H1 (cell line): Measurements from ENCODE around the gene GLCE. TPM values are rescaled to one million over a fixed set of nuclear protein-coding genes. Genes with fewer than 3 reads are reported as not detected.

Experiments used
- CTCF ChIA-PET: fragments of 300-600 bp; sonication (Branson Sonifier 250); formaldehyde crosslinking; loops from one replicate; lab custom pipeline; 2021; ENCODE audit not compliant: partially characterized antibody; lab: Charles Lee
- POLR2A ChIA-PET: fragments of 300-600 bp; sonication (Branson Sonifier 250); formaldehyde crosslinking; loops from one replicate; lab custom pipeline; 2021; ENCODE audit warnings: inconsistent platforms; ENCODE audit not compliant: partially characterized antibody; lab: Charles Lee
- DNase-seq, 2 experiments: peaks; one replicate each; pipeline versions ENCODE4 v3.0.0 to v3.0.0-alpha.2; 2010 to 2022; ENCODE audit warnings: low spot score in 2 of 2, low read depth in 1 of 2, mixed read lengths in 1 of 2
- FAIRE-seq: peaks from 2 replicates; lab custom pipeline; 2011; peaks lifted over from hg19 to GRCh38; lab: Jason Lieb, UNC
- H2AFZ ChIP-seq: 2 replicates; pipeline ENCODE4 v1.8.1; 2012; ENCODE audit warnings: low read length, inconsistent platforms
- H2AK5ac ChIP-seq: 2 replicates; pipeline ENCODE4 v1.6.1; 2013; ENCODE audit warnings: low read depth, low read length
- H2BK120ac ChIP-seq: replicated peaks from 2 replicates; pipeline ENCODE3; 2013; ENCODE audit warnings: low read depth, low read length, inconsistent platforms
- H2BK12ac ChIP-seq: 2 replicates; pipeline ENCODE4 v1.6.1; 2013; ENCODE audit warnings: low read depth, low read length
- H2BK15ac ChIP-seq: 2 replicates; pipeline ENCODE4 v1.6.1; 2013; ENCODE audit warnings: low read length
- H2BK20ac ChIP-seq: 2 replicates; pipeline ENCODE4 v1.6.1; 2013; ENCODE audit warnings: low read length
- H2BK5ac ChIP-seq: 2 replicates; pipeline ENCODE4 v1.6.1; 2013; ENCODE audit warnings: low read depth, low read length
- H3K14ac ChIP-seq: 2 replicates; pipeline ENCODE4 v1.6.1; 2013; ENCODE audit warnings: inconsistent platforms; ENCODE audit not compliant: insufficient read length
- H3K18ac ChIP-seq: 2 replicates; pipeline ENCODE4 v1.6.1; 2013; ENCODE audit warnings: low read length; ENCODE audit errors: extremely low read depth
- H3K23ac ChIP-seq: 2 replicates; pipeline ENCODE4 v1.6.1; 2013; ENCODE audit warnings: inconsistent platforms; ENCODE audit not compliant: insufficient read length
- H3K23me2 ChIP-seq: 2 replicates; pipeline ENCODE4 v1.6.1; 2013; ENCODE audit warnings: low read depth, low read length
- H3K27ac ChIP-seq: 2 replicates; pipeline ENCODE4 v1.6.1; 2011; ENCODE audit warnings: low read depth, low read length, inconsistent platforms
- H3K27me3 ChIP-seq, 4 experiments: replicated peaks in 1 of 4; 1 replicate in 1 of 4; 2 replicates in 3 of 4; pipeline versions ENCODE4 v1.6.1 to v1.8.1; 2011 to 2013; ENCODE audit warnings: low read length in 3 of 4, mild to moderate bottlenecking in 3 of 4, inconsistent platforms in 2 of 4, mixed read lengths in 2 of 4, moderate library complexity in 1 of 4; ENCODE audit not compliant: control insufficient read depth in 3 of 4, insufficient read depth in 3 of 4; ENCODE audit errors: extremely low read depth in 1 of 4
- H3K36me3 ChIP-seq, 4 experiments: 2 replicates each; pipeline versions ENCODE4 v1.6.1 to v1.8.1; 2011 to 2013; ENCODE audit warnings: mild to moderate bottlenecking in 4 of 4, low read length in 3 of 4, moderate library complexity in 2 of 4, control low read depth in 1 of 4, inconsistent platforms in 1 of 4; ENCODE audit not compliant: insufficient read depth in 4 of 4, control insufficient read depth in 2 of 4
- H3K4ac ChIP-seq: replicated peaks from 2 replicates; pipeline ENCODE3; 2013; ENCODE audit warnings: low read length, low read depth, mixed read lengths, inconsistent platforms; ENCODE audit not compliant: insufficient read length
- H3K4me1 ChIP-seq, 4 experiments: replicated peaks in 1 of 4; 1 replicate in 1 of 4; 2 replicates in 3 of 4; pipeline versions ENCODE4 v1.6.1 to v1.8.1; 2011 to 2013; ENCODE audit warnings: low read length in 3 of 4, inconsistent platforms in 2 of 4, mixed read lengths in 1 of 4; ENCODE audit not compliant: insufficient read depth in 4 of 4, control insufficient read depth in 3 of 4
- H3K4me2 ChIP-seq, 2 experiments: 2 replicates each; pipeline versions ENCODE4 v1.6.1 to v1.8.1; 2011 to 2013; ENCODE audit warnings: low read depth in 2 of 2, low read length in 2 of 2, control low read depth in 1 of 2, inconsistent platforms in 1 of 2, mild to moderate bottlenecking in 1 of 2; ENCODE audit not compliant: insufficient read depth in 1 of 2
- H3K4me3 ChIP-seq, 4 experiments: fragments of 200-600, 300-600 bp in 1 of 4; sonication (generic), shearing (Covaris generic), sonication (Bioruptor Twin) in 1 of 4; 2 replicates each; pipeline versions ENCODE4 v1.5.1 to v1.8.1; 2011 to 2016; ENCODE audit warnings: low read length in 4 of 4, low read depth in 3 of 4, control low read depth in 2 of 4, inconsistent platforms in 2 of 4, mild to moderate bottlenecking in 2 of 4, mixed read lengths in 1 of 4, moderate library complexity in 1 of 4; ENCODE audit not compliant: insufficient read depth in 2 of 4; ENCODE audit errors: extremely low read depth in 1 of 4
- H3K56ac ChIP-seq: replicated peaks from 2 replicates; pipeline ENCODE3; 2013; ENCODE audit warnings: low read depth, mild to moderate bottlenecking, mixed read lengths, low read length, inconsistent platforms; ENCODE audit not compliant: insufficient read length
- H3K79me1 ChIP-seq: 2 replicates; pipeline ENCODE4 v1.6.1; 2013; ENCODE audit warnings: low read depth, low read length, control low read depth
- H3K79me2 ChIP-seq, 2 experiments: 2 replicates each; pipeline versions ENCODE4 v1.6.1 to v1.8.1; 2012 to 2013; ENCODE audit warnings: low read length in 2 of 2, mild to moderate bottlenecking in 2 of 2, inconsistent platforms in 1 of 2; ENCODE audit not compliant: insufficient read depth in 2 of 2, control insufficient read depth in 1 of 2
- H3K9ac ChIP-seq, 4 experiments: replicated peaks in 1 of 4; 1 replicate in 1 of 4; 2 replicates in 3 of 4; pipeline versions ENCODE4 v1.6.1 to v1.8.1; 2011 to 2013; ENCODE audit warnings: low read depth in 3 of 4, low read length in 3 of 4, control low read depth in 2 of 4, mild to moderate bottlenecking in 2 of 4, moderate library complexity in 2 of 4, inconsistent platforms in 1 of 4; ENCODE audit errors: extremely low read depth in 1 of 4
- H3K9me3 ChIP-seq, 2 experiments: 2 replicates each; pipeline versions ENCODE4 v1.6.1 to v1.8.1; 2012 to 2013; ENCODE audit warnings: mild to moderate bottlenecking in 2 of 2, moderate library complexity in 2 of 2, control low read depth in 1 of 2, inconsistent platforms in 1 of 2, low read depth in 1 of 2, low read length in 1 of 2, mixed read lengths in 1 of 2; ENCODE audit not compliant: insufficient read depth in 2 of 2
- H4K20me1 ChIP-seq, 2 experiments: replicated peaks in 1 of 2; 2 replicates each; pipeline versions ENCODE3 to v1.8.1; 2011 to 2013; ENCODE audit warnings: inconsistent platforms in 2 of 2, low read length in 2 of 2, mild to moderate bottlenecking in 1 of 2; ENCODE audit not compliant: insufficient read depth in 2 of 2, control insufficient read depth in 1 of 2
- H4K5ac ChIP-seq: 2 replicates; pipeline ENCODE4 v1.6.1; 2013; ENCODE audit warnings: low read length, low read depth, mixed read lengths, inconsistent platforms; ENCODE audit not compliant: insufficient read length
- H4K8ac ChIP-seq: 2 replicates; pipeline ENCODE4 v1.8.0; 2013; ENCODE audit warnings: mild to moderate bottlenecking, moderate library complexity, low read length, inconsistent platforms; ENCODE audit not compliant: insufficient read depth; ENCODE audit errors: extremely low read depth
- H4K91ac ChIP-seq: replicated peaks from 2 replicates; pipeline ENCODE3; 2013; ENCODE audit warnings: low read length, mixed read lengths, inconsistent platforms; ENCODE audit not compliant: insufficient read length
- ASH2L ChIP-seq: fragments of 200-600, 300-600 bp; sonication (generic); IDR thresholded peaks from one replicate; pipeline ENCODE4 v1.7.1; 2017; ENCODE audit warnings: low read length
- BCL11A ChIP-seq, 2 experiments: IDR thresholded peaks; one replicate each; pipeline ENCODE4 v1.6.1; 2011; ENCODE audit warnings: low read depth in 2 of 2, low read length in 2 of 2, mild to moderate bottlenecking in 2 of 2
- CBX5 ChIP-seq: fragments of 300-800, 300-1000 bp; sonication (generic); IDR thresholded peaks from 2 replicates; pipeline ENCODE4 v1.7.1; 2016; ENCODE audit warnings: antibody characterized with exemption, low read length, low read depth
- CTBP2 ChIP-seq: IDR thresholded peaks from 2 replicates; pipeline ENCODE4 v1.7.0; 2011; ENCODE audit warnings: borderline replicate concordance, mild to moderate bottlenecking, moderate library complexity, mixed read lengths, low read length; ENCODE audit not compliant: insufficient read depth, insufficient read length
- HDAC6 ChIP-seq: IDR thresholded peaks from one replicate; pipeline ENCODE4 v1.7.1; 2012; ENCODE audit warnings: low read depth, mild to moderate bottlenecking, inconsistent platforms, low read length, moderate library complexity
- KDM5A ChIP-seq: fragments of 200-600 bp; IDR thresholded peaks from 2 replicates; pipeline ENCODE4 v1.7.1; 2012; ENCODE audit warnings: mild to moderate bottlenecking, low read length, inconsistent platforms, mixed read lengths
- NANOG ChIP-seq: IDR thresholded peaks from 2 replicates; pipeline ENCODE4 v1.6.1; 2011; ENCODE audit warnings: low read length, low read depth, mild to moderate bottlenecking, inconsistent platforms; ENCODE audit not compliant: insufficient read depth, poor library complexity, severe bottlenecking
- NRF1 ChIP-seq: IDR thresholded peaks from 2 replicates; pipeline ENCODE4 v1.6.1; 2011; ENCODE audit warnings: mild to moderate bottlenecking, low read depth, low read length, improper control_type of control experiment
- POLR2AphosphoS5 ChIP-seq: IDR thresholded peaks from 2 replicates; pipeline ENCODE4 v1.6.1; 2011; ENCODE audit warnings: low read depth, low read length
- RFX5 ChIP-seq: IDR thresholded peaks from 2 replicates; pipeline ENCODE4 v1.6.1; 2011; ENCODE audit warnings: low read depth, low read length, improper control_type of control experiment, borderline replicate concordance
- RNF2 ChIP-seq: fragments of 200-900, 300-1000 bp; sonication (generic); IDR thresholded peaks from 2 replicates; pipeline ENCODE4 v1.7.1; 2016; ENCODE audit warnings: borderline replicate concordance, low read depth, mild to moderate bottlenecking, antibody characterized with exemption, low read length; ENCODE audit not compliant: poor library complexity, severe bottlenecking; ENCODE audit errors: missing control alignments
- RXRA ChIP-seq: IDR thresholded peaks from 2 replicates; pipeline ENCODE4 v1.6.1; 2011; ENCODE audit warnings: low read depth, mild to moderate bottlenecking, low read length, moderate library complexity; ENCODE audit not compliant: insufficient read depth
- SP1 ChIP-seq: IDR thresholded peaks from 2 replicates; pipeline ENCODE4 v1.6.1; 2011; ENCODE audit warnings: low read depth, low read length
- TAF7 ChIP-seq: optimal IDR thresholded peaks from 2 replicates; pipeline ENCODE3; 2011; ENCODE audit warnings: low read depth, mild to moderate bottlenecking, inconsistent platforms, low read length, moderate library complexity, borderline replicate concordance
- WGBS, 2 experiments: shearing (Covaris generic) in 1 of 2; methylation state at CpG; one replicate each; pipeline versions ENCODE4 v1.1.6 to v1.1.7; 2013 to 2015; ENCODE audit warnings: low lambda C conversion rate in 2 of 2, mixed read lengths in 2 of 2, inconsistent platforms in 1 of 2, low coverage in 1 of 2, missing lambda C conversion rate in 1 of 2; ENCODE audit not compliant: insufficient replicate concordance in 2 of 2, insufficient coverage in 1 of 2, insufficient read length in 1 of 2; ENCODE audit errors: extremely low coverage in 1 of 2, missing lambda C conversion rate in 1 of 2; 5-methylcytosine and 5-hydroxymethylcytosine counted together
- polyA plus RNA-seq, 7 experiments: library from polyadenylated mRNA; depleted of rRNA in 3 of 7; stranded (reverse) in 5 of 7; unstranded in 2 of 7; fragments of >200 nt in 5 of 7; fragments of 200-250 nt in 2 of 7; gene quantifications; 1 replicate in 5 of 7; 2 replicates in 1 of 7; 4 replicates in 1 of 7; pipeline versions ENCODE4 v1.2.1 to v1.2.3, GENCODE V29; 2011 to 2013; ENCODE audit warnings: missing spikeins in 2 of 7, mixed read lengths in 2 of 7
- total RNA-seq: library from RNA; stranded (reverse); fragmentation: NEBNext Ultra II Directional; extraction: Animal tissue kit (Norgen Biotek cat#: 25700); gene quantifications from 2 replicates; pipeline ENCODE4 v1.2.1, GENCODE V29; 2021

GLCE gene
- total and polyA plus RNA-seq, 2 of the 8 experiments (the other 6 are each of a cell fraction or from before 2014, with no cell fraction given) = 17.1 to 22.7 TPM

GRCh38 chr15:69135499-69135898, 24.9 kb upstream of the GLCE start:
- no peaks in the 10 kb centered on the region for H3K23me2 ChIP-seq
- 83% methylated on average over 2 of the region's 2 CpGs; no CpG with 5 or more reads in 1 of the 2 experiments for WGBS, 2 experiments
- H2BK15ac ChIP-seq = no peak overlapping the region
- H4K91ac ChIP-seq = no peak overlapping the region
- no peak overlapping the region for H2BK120ac ChIP-seq
- no peak overlapping the region for H3K27ac ChIP-seq
- H3K4me3 ChIP-seq = no peak overlapping the region
- no peak overlapping the region for H4K5ac ChIP-seq
- POLR2A ChIA-PET = no interaction called here
- no peaks in the 10 kb centered on the region; a peak in 2 of 7 replicates for H3K27me3 ChIP-seq
- no peak overlapping the region for H3K23ac ChIP-seq
- H4K8ac ChIP-seq = no peak overlapping the region
- no peaks in the 10 kb centered on the region for H3K9me3 ChIP-seq
- no peak for FAIRE-seq
- no peaks in the 10 kb centered on the region for H3K36me3 ChIP-seq
- H3K4me1 ChIP-seq = peaks cover 0 to 9% (median 7%) of the 10 kb centered on the region in 4 experiments; a peak in 5 of 7 replicates
- H3K79me1 ChIP-seq = no peaks in the 10 kb centered on the region
- CTCF ChIA-PET = interaction anchor here (2.0 kb wide), 1 partner anchor 77 kb away, joined by 4 read pairs; no protein-coding TSS in a partner anchor
- H3K4ac ChIP-seq = no peak overlapping the region
- no peak overlapping the region for H2BK5ac ChIP-seq
- H2AFZ ChIP-seq = no peak overlapping the region
- H2AK5ac ChIP-seq = no peak overlapping the region
- DNase-seq = no peak
- H4K20me1 ChIP-seq = no peaks in the 10 kb centered on the region
- H3K79me2 ChIP-seq = no peaks in the 10 kb centered on the region
- no peak overlapping the region for H3K56ac ChIP-seq
- H3K18ac ChIP-seq = no peak overlapping the region
- H3K14ac ChIP-seq = no peak overlapping the region
- H2BK12ac ChIP-seq = no peak overlapping the region
- H3K4me2 ChIP-seq = no peak overlapping the region
- no peak overlapping the region for H3K9ac ChIP-seq
- no peak overlapping the region for H2BK20ac ChIP-seq
- no peak for TF ChIP-seq CBX5
- no peak for TF ChIP-seq HDAC6
- TF ChIP-seq NANOG = no peak
- TF ChIP-seq NRF1 = no peak
- no peak for TF ChIP-seq RFX5
- TF ChIP-seq RXRA = no peak
- TF ChIP-seq SP1 = no peak
- TF ChIP-seq CTBP2 = no peak
- TF ChIP-seq RNF2 = no peak
- no peak for TF ChIP-seq TAF7
- no peak for TF ChIP-seq BCL11A (IDR thresholded peaks at IDR 0.05; ENCODE audit: low read depth in 2 of 2, low read length in 2 of 2)
- TF ChIP-seq KDM5A = no peak
- TF ChIP-seq POLR2AphosphoS5 = no peak
- no peak for TF ChIP-seq ASH2L
